GM21423 (cell line): ENCODE measurements around the gene CACNG6.

ENCODE experiments used
- ATAC-seq: cut with Tn5 transposase; IDR thresholded peaks from one replicate; pipeline ENCODE4 v1.9.1; 2021; ENCODE audit warnings: mild to moderate bottlenecking, moderate library complexity; ENCODE audit not compliant: unreplicated experiment

CACNG6 gene

GRCh38 chr19:53966931-53967330 lies 24.5 kb upstream of the CACNG6 start:
- no peak for ATAC-seq

GRCh38 chr19:53969366-53969765 lies 22.1 kb upstream of the CACNG6 start:
- no peak for ATAC-seq

GRCh38 chr19:53971673-53972072 lies 19.8 kb upstream of the CACNG6 start:
- ATAC-seq, result no peak

- no peak for ATAC-seq
Measured at GRCh38 chr19:53977429-53977990, 13.9 kb upstream of the CACNG6 start.

- no peak for ATAC-seq
Measured at GRCh38 chr19:53977991-53978731, 13.3 kb upstream of the CACNG6 start.

GRCh38 chr19:53978975-53979801 lies 12.2 kb upstream of the CACNG6 start:
- ATAC-seq, result no peak

GRCh38 chr19:53980539-53981375 lies 10.7 kb upstream of the CACNG6 start:
- ATAC-seq, result no peak

- no peak for ATAC-seq
Measured at GRCh38 chr19:53981376-53981951, 10.0 kb upstream of the CACNG6 start.

GRCh38 chr19:53982001-53982451 lies 9.4 kb upstream of the CACNG6 start:
- ATAC-seq, result no peak

GRCh38 chr19:53982611-53983010 lies 8.8 kb upstream of the CACNG6 start:
- no peak for ATAC-seq

GRCh38 chr19:53983457-53984289 lies 7.8 kb upstream of the CACNG6 start:
- no peak for ATAC-seq

- ATAC-seq, result no peak
Measured at GRCh38 chr19:53985863-53986262, 5.6 kb upstream of the CACNG6 start.

- no peak for ATAC-seq
Measured at GRCh38 chr19:53988981-53989380, 2.5 kb upstream of the CACNG6 start.

GRCh38 chr19:53989600-53990533 lies 1.6 kb upstream of the CACNG6 start:
- ATAC-seq, result no peak

- ATAC-seq, result no peak
Measured at GRCh38 chr19:53992211-53992610, 774 bp downstream of the CACNG6 start.

GRCh38 chr19:53992815-53993214 lies 1.4 kb downstream of the CACNG6 start:
- no peak for ATAC-seq

GRCh38 chr19:53993448-53993847 lies 2.0 kb downstream of the CACNG6 start:
- no peak for ATAC-seq

- no peak for ATAC-seq
Measured at GRCh38 chr19:53994811-53995210, 3.4 kb downstream of the CACNG6 start.

GRCh38 chr19:53998223-53998622 lies 6.8 kb downstream of the CACNG6 start:
- ATAC-seq, result no peak
